Testis (tissue), 2 donors: ENCODE results near the gene MLC1.

Experiments used
- CTCF ChIP-seq, 3 experiments: fragments of 450-650 bp in 2 of 3; fragments of 200-600 bp in 1 of 3; sonication (generic) in 1 of 3; IDR thresholded peaks; one replicate each; pipeline ENCODE4 v1.5.1; 2016 to 2019; ENCODE audit warnings: antibody characterized with exemption in 3 of 3, mild to moderate bottlenecking in 2 of 3, moderate library complexity in 1 of 3
- POLR2A ChIP-seq: fragments of 450-650 bp; IDR thresholded peaks from one replicate; pipeline ENCODE4 v1.6.1; 2017; ENCODE audit warnings: antibody characterized with exemption, mild to moderate bottlenecking, moderate library complexity

- no peak for TF ChIP-seq CTCF (IDR thresholded peaks at IDR 0.05)
- no peak for TF ChIP-seq POLR2A
Measured at GRCh38 chr22:50014655-50015401, 70.4 kb downstream of the MLC1 start.
